ENCODE measurements around the gene SKIC3.

The SKIC3 gene

GRCh38 chr5:95554647-95555548, at the start of gene SKIC3, which contains the start of gene ARSK:
Gene SKIC3 (minus strand): TSS chr5:95554977. CDS start chr5:95547150, 7,827 bp downstream.
Gene ARSK (plus strand): TSS chr5:95555101. CDS start chr5:95555279, 178 bp downstream.
- peak; percentile 98 for DNase-seq (ENCODE audit: low read depth, low spot score)

- no peak for DNase-seq (ENCODE audit: low read depth, low spot score)
Observed at GRCh38 chr5:95600557-95600956, 45.8 kb upstream of the SKIC3 start.

GRCh38 chr5:95599252-95599651, 44.5 kb upstream of the SKIC3 start:
- DNase-seq (ENCODE audit: low read depth, low spot score): no peak

- no peak for DNase-seq (ENCODE audit: low read depth, low spot score)
Observed at GRCh38 chr5:95595289-95595931, 40.6 kb upstream of the SKIC3 start.

- DNase-seq (ENCODE audit: low read depth, low spot score): no peak
Observed at GRCh38 chr5:95591490-95591901, 36.7 kb upstream of the SKIC3 start.

GRCh38 chr5:95590880-95591279, 36.1 kb upstream of the SKIC3 start:
- DNase-seq (ENCODE audit: low read depth, low spot score): no peak

GRCh38 chr5:95583992-95584391, 29.2 kb upstream of the SKIC3 start:
- no peak for DNase-seq (ENCODE audit: low read depth, low spot score)

- no peak for DNase-seq (ENCODE audit: low read depth, low spot score)
Observed at GRCh38 chr5:95581576-95581975, 26.8 kb upstream of the SKIC3 start.

- DNase-seq (ENCODE audit: low read depth, low spot score): no peak
Observed at GRCh38 chr5:95572016-95572415, 17.2 kb upstream of the SKIC3 start.

- no peak for DNase-seq (ENCODE audit: low read depth, low spot score)
Observed at GRCh38 chr5:95565280-95565920, 10.6 kb upstream of the SKIC3 start.

GRCh38 chr5:95564450-95564849, 9.7 kb upstream of the SKIC3 start:
- DNase-seq (ENCODE audit: low read depth, low spot score): no peak

GRCh38 chr5:95563367-95563766, 8.6 kb upstream of the SKIC3 start:
- no peak for DNase-seq (ENCODE audit: low read depth, low spot score)

- no peak for DNase-seq (ENCODE audit: low read depth, low spot score)
Observed at GRCh38 chr5:95562282-95562681, 7.5 kb upstream of the SKIC3 start.

GRCh38 chr5:95557841-95558240, 3.1 kb upstream of the SKIC3 start:
- DNase-seq (ENCODE audit: low read depth, low spot score): no peak

GRCh38 chr5:95555553-95555952, 776 bp upstream of the SKIC3 start:
- no peak for DNase-seq (ENCODE audit: low read depth, low spot score)

GRCh38 chr5:95554331-95554646, 488 bp downstream of the SKIC3 start:
- DNase-seq (ENCODE audit: low read depth, low spot score): no peak

- DNase-seq (ENCODE audit: low read depth, low spot score): no peak
Observed at GRCh38 chr5:95549030-95549429, 5.7 kb downstream of the SKIC3 start.

- DNase-seq (ENCODE audit: low read depth, low spot score): no peak
Observed at GRCh38 chr5:95543017-95543705, 11.6 kb downstream of the SKIC3 start.

- DNase-seq (ENCODE audit: low read depth, low spot score): no peak
Observed at GRCh38 chr5:95537501-95537900, 17.3 kb downstream of the SKIC3 start.

- no peak for DNase-seq (ENCODE audit: low read depth, low spot score)
Observed at GRCh38 chr5:95533761-95534160, 21.0 kb downstream of the SKIC3 start.

GRCh38 chr5:95533106-95533505, 21.7 kb downstream of the SKIC3 start:
- no peak for DNase-seq (ENCODE audit: low read depth, low spot score)

GRCh38 chr5:95532415-95532814, 22.4 kb downstream of the SKIC3 start:
- no peak for DNase-seq (ENCODE audit: low read depth, low spot score)
